ENCODE data around the gene VEZF1. TPM values are rescaled to one million over a fixed set of nuclear protein-coding genes. Genes with fewer than 3 reads are reported as not detected.
"Not testable (repeated sequence)": the region's sequence is repeated elsewhere in the genome, so short reads cannot be mapped to it uniquely, and the experiment has no call there.

VEZF1 gene
- total RNA-seq, 5 donors from 2014 or later (not counting 1 experiment from before 2014, with no cell fraction given): 43.1 to 68.1 (median 63.8) TPM

GRCh38 chr17:57982452-57983170, 5.4 kb downstream of the VEZF1 start:
- Histone ChIP-seq H3K4me1 (ENCODE audit: control insufficient read depth in 1 of 2, extremely low read depth in 1 of 2, insufficient read depth in 2 of 2, low read length in 2 of 2) (peaks cover 28 to 33% of the 10 kb centered on the region in 2 experiments), H3K36me3 (ENCODE audit: control insufficient read depth in 2 of 2, extremely low read depth in 1 of 2, insufficient read depth in 1 of 2, low read length in 1 of 2) (peaks cover 5 to 41% of the 10 kb centered on the region in 2 donors), H3K4me3 (ENCODE audit: control insufficient read depth in 1 of 2, extremely low read depth in 1 of 2, low read length in 1 of 2) (no peak overlapping the region), H3K9me3 (no peaks in the 10 kb centered on the region), H3K27me3 (replicated peaks in 1 of 2; ENCODE audit: control insufficient read depth in 2 of 2, extremely low read depth in 1 of 2, insufficient read depth in 2 of 2, low read length in 1 of 2) (no peaks in the 10 kb centered on the region), H3K27ac (ENCODE audit: low read length) (no peak overlapping the region)
- ATAC-seq (replicated peaks in 1 of 4): peak in 1 of 4 experiments; percentile 49
- Mint-ChIP-seq H3K36me3 (peaks cover 38% of the 10 kb centered on the region), H3K4me3 (peak overlapping the region in 2 of 3 donors; percentile 17 to 89), H3K4me1 (peaks cover 69 to 75% (median 72%) of the 10 kb centered on the region in 3 donors), H3K9me3 (no peaks in the 10 kb centered on the region), H3K27ac (peak overlapping the region; percentile 5 to 19), H3K27me3 (no peaks in the 10 kb centered on the region)
- ChIA-PET POLR2A (interaction anchor here (0.6 to 1.1 kb wide), 3 partner anchors 9 to 126 kb away, joined by 3 to 7 read pairs (median 4); no protein-coding TSS in a partner anchor), CTCF (interaction anchor here in 1 of 2 donors (1.1 kb wide), 1 partner anchor 17 kb away, joined by 3 read pairs; no protein-coding TSS in a partner anchor)
- DNase-seq: peak in 1 of 35 experiments; percentile 53
- WGBS (ENCODE audit: insufficient coverage): 96% methylated on average over 8 of the region's 14 CpGs

- Histone ChIP-seq H3K36me3 (ENCODE audit: control insufficient read depth in 2 of 2, extremely low read depth in 1 of 2, insufficient read depth in 1 of 2, low read length in 1 of 2) (peaks cover 5 to 61% of the 10 kb centered on the region in 2 donors), H3K27ac (ENCODE audit: low read length) (no peak overlapping the region), H3K27me3 (replicated peaks in 1 of 2; ENCODE audit: control insufficient read depth in 2 of 2, extremely low read depth in 1 of 2, insufficient read depth in 2 of 2, low read length in 1 of 2) (no peaks in the 10 kb centered on the region), H3K4me3 (ENCODE audit: control insufficient read depth in 1 of 2, extremely low read depth in 1 of 2, low read length in 1 of 2) (no peak overlapping the region), H3K9me3 (no peaks in the 10 kb centered on the region), H3K4me1 (ENCODE audit: control insufficient read depth in 1 of 2, extremely low read depth in 1 of 2, insufficient read depth in 2 of 2, low read length in 2 of 2) (peaks cover 19 to 20% of the 10 kb centered on the region in 2 experiments)
- ChIA-PET CTCF (interaction anchor here (0.7 to 2.2 kb wide), 5 partner anchors 13 to 111 kb away, joined by 3 to 13 read pairs (median 3); no protein-coding TSS in a partner anchor), POLR2A (no interaction called here)
- Mint-ChIP-seq H3K27ac (no peak overlapping the region), H3K36me3 (peaks cover 53% of the 10 kb centered on the region), H3K4me1 (peaks cover 58 to 62% (median 61%) of the 10 kb centered on the region in 3 donors), H3K9me3 (no peaks in the 10 kb centered on the region), H3K4me3 (no peak overlapping the region), H3K27me3 (no peaks in the 10 kb centered on the region)
- DNase-seq: no peak
- no CpG with 5 or more reads among the region's 4 CpGs for WGBS (ENCODE audit: insufficient coverage)
- ATAC-seq (replicated peaks in 1 of 4): no peak
These were observed 7.5 kb downstream of the VEZF1 start for GRCh38 chr17:57980522-57980921.

- Mint-ChIP-seq H3K4me3 (no peak overlapping the region), H3K27ac (peak overlapping the region in 1 of 2 donors; percentile 2), H3K36me3 (peaks cover 61% of the 10 kb centered on the region), H3K27me3 (no peaks in the 10 kb centered on the region), H3K4me1 (peaks cover 43 to 48% (median 47%) of the 10 kb centered on the region in 3 donors), H3K9me3 (no peaks in the 10 kb centered on the region)
- CTCF ChIA-PET: interaction anchor here (0.6 to 1.0 kb wide), 7 partner anchors 20 to 572 kb away, joined by 3 to 7 read pairs (median 4); no protein-coding TSS in a partner anchor
- peaks cover 5 to 75% of the 10 kb centered on the region in 2 donors for H3K36me3 ChIP-seq (ENCODE audit: control insufficient read depth in 2 of 2, extremely low read depth in 1 of 2, insufficient read depth in 1 of 2, low read length in 1 of 2)
- no CpG with 5 or more reads among the region's 1 CpG for WGBS (ENCODE audit: insufficient coverage)
- H3K4me3 ChIP-seq (ENCODE audit: control insufficient read depth in 1 of 2, extremely low read depth in 1 of 2, low read length in 1 of 2): no peak overlapping the region
- POLR2A ChIA-PET: interaction anchor here (0.6 to 0.7 kb wide), 2 partner anchors 11 to 1299 kb away, joined by 3 to 9 read pairs; no protein-coding TSS in a partner anchor
- no peaks in the 10 kb centered on the region for H3K27me3 ChIP-seq (replicated peaks in 1 of 2; ENCODE audit: control insufficient read depth in 2 of 2, extremely low read depth in 1 of 2, insufficient read depth in 2 of 2, low read length in 1 of 2)
- no peak for ATAC-seq (replicated peaks in 1 of 4)
- no peak overlapping the region for H3K27ac ChIP-seq (ENCODE audit: low read length)
- no peak for DNase-seq
- no peaks in the 10 kb centered on the region for H3K9me3 ChIP-seq
- H3K4me1 ChIP-seq (ENCODE audit: control insufficient read depth in 1 of 2, extremely low read depth in 1 of 2, insufficient read depth in 2 of 2, low read length in 2 of 2): peaks cover 7 to 14% of the 10 kb centered on the region in 2 experiments
These were observed 9.0 kb downstream of the VEZF1 start for GRCh38 chr17:57979076-57979475.

- 100% methylated on average over 1 of the region's 3 CpGs for WGBS (ENCODE audit: insufficient coverage)
- ATAC-seq (replicated peaks in 1 of 4) (no peak), DNase-seq (no peak)
- no peaks in the 10 kb centered on the region for H3K27me3 Mint-ChIP-seq
- POLR2A ChIA-PET: no interaction called here
- H3K27ac ChIP-seq (ENCODE audit: low read length): no peak overlapping the region
- H3K27me3 ChIP-seq (replicated peaks in 1 of 2; ENCODE audit: control insufficient read depth in 2 of 2, extremely low read depth in 1 of 2, insufficient read depth in 2 of 2, low read length in 1 of 2): no peaks in the 10 kb centered on the region
- no peak overlapping the region for H3K4me3 ChIP-seq (ENCODE audit: control insufficient read depth in 1 of 2, extremely low read depth in 1 of 2, low read length in 1 of 2)
- H3K36me3 Mint-ChIP-seq: peaks cover 58% of the 10 kb centered on the region
- H3K4me1 ChIP-seq (ENCODE audit: control insufficient read depth in 1 of 2, extremely low read depth in 1 of 2, insufficient read depth in 2 of 2, low read length in 2 of 2): peaks cover 0 to under 1% of the 10 kb centered on the region in 2 experiments
- no peak overlapping the region for H3K4me3 Mint-ChIP-seq
- no peaks in the 10 kb centered on the region for H3K9me3 ChIP-seq
- H3K9me3 Mint-ChIP-seq: no peaks in the 10 kb centered on the region
- no peak overlapping the region for H3K27ac Mint-ChIP-seq
- peaks cover 2 to 80% of the 10 kb centered on the region in 2 donors for H3K36me3 ChIP-seq (ENCODE audit: control insufficient read depth in 2 of 2, extremely low read depth in 1 of 2, insufficient read depth in 1 of 2, low read length in 1 of 2)
- CTCF ChIA-PET: interaction anchor here (0.6 to 1.5 kb wide), 4 partner anchors 9 to 623 kb away, joined by 3 to 7 read pairs (median 4); no protein-coding TSS in a partner anchor
- peaks cover 19 to 23% (median 22%) of the 10 kb centered on the region in 3 donors for H3K4me1 Mint-ChIP-seq
These were observed 11.5 kb downstream of the VEZF1 start for GRCh38 chr17:57976594-57976993.

GRCh38 chr17:57975044-57975443, 13.0 kb downstream of the VEZF1 start:
- Histone ChIP-seq H3K9me3 (no peaks in the 10 kb centered on the region), H3K4me3 (ENCODE audit: control insufficient read depth in 1 of 2, extremely low read depth in 1 of 2, low read length in 1 of 2) (no peak overlapping the region), H3K36me3 (ENCODE audit: control insufficient read depth in 2 of 2, extremely low read depth in 1 of 2, insufficient read depth in 1 of 2, low read length in 1 of 2) (peaks cover 0 to 71% of the 10 kb centered on the region in 2 donors), H3K4me1 (ENCODE audit: control insufficient read depth in 1 of 2, extremely low read depth in 1 of 2, insufficient read depth in 2 of 2, low read length in 2 of 2) (no peaks in the 10 kb centered on the region), H3K27ac (ENCODE audit: low read length) (no peak overlapping the region), H3K27me3 (replicated peaks in 1 of 2; ENCODE audit: control insufficient read depth in 2 of 2, extremely low read depth in 1 of 2, insufficient read depth in 2 of 2, low read length in 1 of 2) (no peaks in the 10 kb centered on the region)
- no peak for DNase-seq
- Mint-ChIP-seq H3K4me1 (peaks cover 8 to 10% (median 8%) of the 10 kb centered on the region in 3 donors), H3K27ac (peak overlapping the region in 1 of 2 donors; percentile 5), H3K4me3 (no peak overlapping the region), H3K9me3 (no peaks in the 10 kb centered on the region), H3K27me3 (no peaks in the 10 kb centered on the region), H3K36me3 (peaks cover 52% of the 10 kb centered on the region)
- no CpG with 5 or more reads among the region's 1 CpG for WGBS (ENCODE audit: insufficient coverage)
- ChIA-PET POLR2A (no interaction called here), CTCF (no interaction called here)
- no peak for ATAC-seq (replicated peaks in 1 of 4)

GRCh38 chr17:57974053-57974824, 13.8 kb downstream of the VEZF1 start:
- CTCF ChIA-PET; H3K4me1 ChIP-seq (ENCODE audit: control insufficient read depth in 1 of 2, extremely low read depth in 1 of 2, insufficient read depth in 2 of 2, low read length in 2 of 2): not testable (repeated sequence)

More at GRCh38 chr17:57974053-57974824, 13.8 kb downstream of the VEZF1 start:
- H3K4me1 Mint-ChIP-seq; H3K4me3 ChIP-seq (ENCODE audit: control insufficient read depth in 1 of 2, extremely low read depth in 1 of 2, low read length in 1 of 2); POLR2A ChIA-PET; H3K9me3 ChIP-seq; H3K9me3 Mint-ChIP-seq; H3K27ac ChIP-seq (ENCODE audit: low read length); H3K4me3 Mint-ChIP-seq; H3K27me3 ChIP-seq (replicated peaks in 1 of 2; ENCODE audit: control insufficient read depth in 2 of 2, extremely low read depth in 1 of 2, insufficient read depth in 2 of 2, low read length in 1 of 2); H3K27ac Mint-ChIP-seq; DNase-seq; H3K27me3 Mint-ChIP-seq: not testable (repeated sequence)
- H3K36me3 ChIP-seq (ENCODE audit: control insufficient read depth in 2 of 2, extremely low read depth in 1 of 2, insufficient read depth in 1 of 2, low read length in 1 of 2): peaks cover 0 to 63% of the 10 kb centered on the region in 2 donors
- WGBS (ENCODE audit: insufficient coverage): 88% methylated on average over 3 of the region's 4 CpGs
- ATAC-seq (replicated peaks in 1 of 4): peak in 1 of 4 experiments; percentile 9
- H3K36me3 Mint-ChIP-seq: peaks cover 49% of the 10 kb centered on the region

Measured in T-cell (primary cell).